ENCODE measurements around the gene FOXD2. TPM values are rescaled to one million over a fixed set of nuclear protein-coding genes. Genes with fewer than 3 reads are reported as not detected.

Gene FOXD2
- polyA plus RNA-seq, 1 of the 3 experiments (the other 2 are of a cell fraction): not detected

GRCh38 chr1:47436979-47437446 lies 831 bp upstream of the FOXD2 start:
- H3K9ac ChIP-seq: peak overlapping the region; percentile 53; the same call in 1 of the 2 replicates
- no peak overlapping the region for H3K27ac ChIP-seq (ENCODE audit: low read depth in 2 of 2, low read length in 1 of 2)
- H3K4me2 ChIP-seq: peak overlapping the region; percentile 78
- H3K4me1 ChIP-seq (ENCODE audit: control insufficient read depth in 1 of 2, insufficient read depth in 2 of 2, low read depth in 1 of 2, low read length in 1 of 2): peaks cover 0 to 12% of the 10 kb centered on the region in 2 experiments; a peak in 1 of 4 replicates
- no peaks in the 10 kb centered on the region for H3K9me2 ChIP-seq
- H2AFZ ChIP-seq (ENCODE audit: low read depth): peak overlapping the region; percentile 91
- ChIA-PET POLR2A (interaction anchor here (1.0 kb wide), 1 partner anchor 273 kb away, joined by 3 read pairs; no protein-coding TSS in a partner anchor), CTCF (interaction anchor here (0.6 to 28.7 kb wide), 54 partner anchors 8 to 793 kb away, joined by 3 to 1422 read pairs (median 4); no protein-coding TSS in a partner anchor)
- DNase-seq: peak; percentile 51
- H3K27me3 ChIP-seq (ENCODE audit: insufficient read depth): peaks cover 77% of the 10 kb centered on the region
- no peaks in the 10 kb centered on the region for H3K9me3 ChIP-seq
- 4% methylated on average over 17 of the region's 46 CpGs for WGBS (ENCODE audit: low lambda C conversion rate)
- H3F3A ChIP-seq (replicated peaks; ENCODE audit: insufficient read depth): no peaks in the 10 kb centered on the region
- H3K4me3 ChIP-seq (ENCODE audit: low read depth in 2 of 2, low read length in 1 of 2): peak overlapping the region; percentile 49 to 87
- H3K36me3 ChIP-seq (replicated peaks in 1 of 2; ENCODE audit: control insufficient read depth in 1 of 2, insufficient read depth in 2 of 2, low read length in 1 of 2): no peaks in the 10 kb centered on the region
- no peaks in the 10 kb centered on the region for H3K79me2 ChIP-seq (ENCODE audit: insufficient read depth)
- H4K20me1 ChIP-seq (ENCODE audit: insufficient read depth): no peaks in the 10 kb centered on the region; the same call in 1 of the 2 replicates
- TF ChIP-seq FOXJ3 (CRISPR knock-in tag; IDR thresholded peaks at IDR 0.05): no peak
- TF ChIP-seq GABPA (IDR thresholded peaks at IDR 0.05; ENCODE audit: low read depth): no peak
- TF ChIP-seq MXI1 (IDR thresholded peaks at IDR 0.05; ENCODE audit: low read depth, low read length): no peak
- no peak for TF ChIP-seq RCOR1 (IDR thresholded peaks at IDR 0.05; ENCODE audit: low read length)
- no peak for TF ChIP-seq MAX (IDR thresholded peaks at IDR 0.05; ENCODE audit: low read depth)
- no peak for TF ChIP-seq NRF1 (IDR thresholded peaks at IDR 0.05; ENCODE audit: low read depth, low read length)
- TF ChIP-seq TEAD4 (IDR thresholded peaks at IDR 0.05; ENCODE audit: borderline replicate concordance, insufficient read depth): no peak
- no peak for TF ChIP-seq YY1 (IDR thresholded peaks at IDR 0.05; ENCODE audit: low read depth)
- no peak for TF ChIP-seq CTCF (IDR thresholded peaks at IDR 0.05)
- no peak for TF ChIP-seq IRF3 (IDR thresholded peaks at IDR 0.05; ENCODE audit: low read depth, low read length)
- TF ChIP-seq POLR2AphosphoS5 (IDR thresholded peaks at IDR 0.05; ENCODE audit: low read depth, low read length): no peak
- TF ChIP-seq JUND (IDR thresholded peaks at IDR 0.05): no peak
- no peak for TF ChIP-seq RFX5 (IDR thresholded peaks at IDR 0.05; ENCODE audit: low read length)
- TF ChIP-seq SIN3A (IDR thresholded peaks at IDR 0.05; ENCODE audit: borderline replicate concordance, low read depth, low read length): no peak
- TF ChIP-seq CHD2 (IDR thresholded peaks at IDR 0.05; ENCODE audit: low read length, partially characterized antibody): no peak
- no peak for TF ChIP-seq MEF2A (IDR thresholded peaks at IDR 0.05; ENCODE audit: borderline replicate concordance, low read depth)
- no peak for TF ChIP-seq REST (IDR thresholded peaks at IDR 0.05; ENCODE audit: low read depth, low read length)
- no peak for TF ChIP-seq TAF1 (IDR thresholded peaks at IDR 0.05; ENCODE audit: borderline replicate concordance, low read depth, low read length)
